HS-5 (cell line): Measurements from ENCODE around the gene TTC9B.
"Not testable (repeated sequence)": the region's sequence is repeated elsewhere in the genome, so short reads cannot be mapped to it uniquely, and the experiment has no call there.

ENCODE experiments used
- DNase-seq: peaks from one replicate; pipeline ENCODE4 v3.0.0-alpha.2; 2012; ENCODE audit warnings: low read depth

TTC9B gene

GRCh38 chr19:40170303-40170989 is 47.7 kb downstream of the TTC9B start:
- DNase-seq = not testable (repeated sequence)

- not testable (repeated sequence) for DNase-seq
These were observed 48.5 kb downstream of the TTC9B start for GRCh38 chr19:40169482-40170302.
